ENCODE data around the gene OR2AK2. TPM values are rescaled to one million over a fixed set of nuclear protein-coding genes. Genes with fewer than 3 reads are reported as not detected.

Gene OR2AK2
- polyA plus RNA-seq, 1 of the 3 experiments (the other 2 are of a cell fraction): not detected

- TF ChIP-seq FOSL2 (IDR thresholded peaks at IDR 0.05; ENCODE audit: borderline replicate concordance, low read depth) (no peak), USF1 (IDR thresholded peaks at IDR 0.05; ENCODE audit: borderline replicate concordance, low read depth) (no peak), SIN3A (IDR thresholded peaks at IDR 0.05; ENCODE audit: borderline replicate concordance, low read depth, low read length) (no peak), USF2 (IDR thresholded peaks at IDR 0.05; ENCODE audit: borderline replicate concordance, low read depth, low read length) (no peak), MAX (IDR thresholded peaks at IDR 0.05; ENCODE audit: low read depth) (no peak), PBX3 (IDR thresholded peaks at IDR 0.05) (no peak), FOXJ3 (CRISPR knock-in tag; IDR thresholded peaks at IDR 0.05) (no peak)
Observed at GRCh38 chr1:247923941-247924340, 41.1 kb upstream of the OR2AK2 start (continued).

- WGBS (ENCODE audit: low lambda C conversion rate): 17% methylated on average over 9 of the region's 9 CpGs
- Histone ChIP-seq H3K4me1 (ENCODE audit: control insufficient read depth in 1 of 2, insufficient read depth in 2 of 2, low read depth in 1 of 2, low read length in 1 of 2) (no peaks in the 10 kb centered on the region), H4K20me1 (ENCODE audit: insufficient read depth) (no peaks in the 10 kb centered on the region), H3K79me2 (ENCODE audit: insufficient read depth) (no peaks in the 10 kb centered on the region), H3K4me3 (ENCODE audit: low read depth in 2 of 2, low read length in 1 of 2) (no peak within 1 kb of the TSS), H3K9ac (no peak within 1 kb of the TSS), H3K9me3 (no peaks in the 10 kb centered on the region), H3K27ac (ENCODE audit: low read depth in 2 of 2, low read length in 1 of 2) (no peak within 1 kb of the TSS), H3K9me2 (no peaks in the 10 kb centered on the region), H2AFZ (ENCODE audit: low read depth) (no peak within 1 kb of the TSS; the same call in 1 of the 2 replicates), H3F3A (replicated peaks; ENCODE audit: insufficient read depth) (no peaks in the 10 kb centered on the region), H3K4me2 (no peak within 1 kb of the TSS), H3K27me3 (ENCODE audit: insufficient read depth) (peaks cover 6% of the 10 kb centered on the region; the same call in 1 of the 2 replicates), H3K36me3 (replicated peaks in 1 of 2; ENCODE audit: control insufficient read depth in 1 of 2, insufficient read depth in 2 of 2, low read length in 1 of 2) (no peaks in the 10 kb centered on the region)
- ChIA-PET CTCF (interaction anchor here (1.0 to 1.9 kb wide), 2 partner anchors 12 kb away, joined by 3 to 4 read pairs; no protein-coding TSS in a partner anchor), POLR2A (no interaction called here)
- no peak for TF ChIP-seq RFX5 (IDR thresholded peaks at IDR 0.05; ENCODE audit: low read length)
- no peak for DNase-seq
Observed at GRCh38 chr1:247924868-247925267, 40.2 kb upstream of the OR2AK2 start, which contains the start of gene OR2AJ1. Gene OR2AJ1, plus strand, starts transcription at chr1:247924889. Its CDS starts 8,880 bp downstream, at chr1:247933769.

GRCh38 chr1:247933989-247934388, 31.0 kb upstream of the OR2AK2 start:
- Histone ChIP-seq H3K27ac (ENCODE audit: low read depth in 2 of 2, low read length in 1 of 2) (no peak overlapping the region), H3K9me2 (no peaks in the 10 kb centered on the region), H3K9me3 (no peaks in the 10 kb centered on the region), H2AFZ (ENCODE audit: low read depth) (no peak overlapping the region), H3K27me3 (ENCODE audit: insufficient read depth) (peaks cover 6% of the 10 kb centered on the region; the same call in 1 of the 2 replicates), H4K20me1 (ENCODE audit: insufficient read depth) (no peaks in the 10 kb centered on the region), H3K4me2 (no peak overlapping the region), H3K9ac (no peak overlapping the region), H3K4me3 (ENCODE audit: low read depth in 2 of 2, low read length in 1 of 2) (no peak overlapping the region), H3F3A (replicated peaks; ENCODE audit: insufficient read depth) (no peaks in the 10 kb centered on the region), H3K36me3 (replicated peaks in 1 of 2; ENCODE audit: control insufficient read depth in 1 of 2, insufficient read depth in 2 of 2, low read length in 1 of 2) (no peaks in the 10 kb centered on the region), H3K4me1 (ENCODE audit: control insufficient read depth in 1 of 2, insufficient read depth in 2 of 2, low read depth in 1 of 2, low read length in 1 of 2) (peaks cover 0 to 2% of the 10 kb centered on the region in 2 experiments; a peak in 1 of 4 replicates), H3K79me2 (ENCODE audit: insufficient read depth) (no peaks in the 10 kb centered on the region)
- ChIA-PET POLR2A (no interaction called here), CTCF (no interaction called here)
- no peak for DNase-seq
- TF ChIP-seq MAX (IDR thresholded peaks at IDR 0.05; ENCODE audit: low read depth) (no peak), REST (IDR thresholded peaks at IDR 0.05; ENCODE audit: low read depth, low read length) (no peak), JUND (IDR thresholded peaks at IDR 0.05) (no peak), RXRA (IDR thresholded peaks at IDR 0.05; ENCODE audit: borderline replicate concordance, low read depth) (no peak), FOXM1 (IDR thresholded peaks at IDR 0.05; ENCODE audit: low read depth) (no peak), FOXJ3 (CRISPR knock-in tag; IDR thresholded peaks at IDR 0.05) (no peak)
- 31% methylated on average over 8 of the region's 8 CpGs for WGBS (ENCODE audit: low lambda C conversion rate)
